GM12872 (cell line): Measurements from ENCODE around the gene MPG.

ENCODE experiments used
- TF ChIP-seq, protein P1 (sequence below): IDR thresholded peaks from 3 replicates; pipeline ENCODE4 v1.5.1; 2011; ENCODE audit warnings: low read depth, mild to moderate bottlenecking, low read length, moderate library complexity; ENCODE audit not compliant: insufficient read depth

Gene MPG

DNA sequence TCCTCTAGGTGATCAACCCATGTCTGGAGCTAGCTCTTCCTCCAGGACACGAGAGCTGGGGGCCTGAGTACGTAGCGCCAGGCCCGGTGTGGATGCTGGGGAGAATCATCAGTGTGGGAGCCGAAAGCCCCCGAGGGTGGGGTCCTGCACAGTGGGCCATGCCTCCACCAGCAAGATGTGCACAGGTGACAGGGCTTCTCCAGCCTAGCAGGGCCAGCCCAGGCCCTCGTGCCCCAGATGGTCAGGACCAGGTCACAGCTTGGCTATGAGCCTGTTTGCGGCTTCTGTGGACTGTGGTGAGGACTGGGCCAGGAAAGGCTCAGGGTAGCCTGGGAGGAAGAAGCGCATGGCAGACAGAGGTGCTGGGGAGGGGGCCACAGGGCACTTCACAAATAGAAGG lies 7.8 kb downstream of the MPG start:
- TF ChIP-seq, protein P1, sequence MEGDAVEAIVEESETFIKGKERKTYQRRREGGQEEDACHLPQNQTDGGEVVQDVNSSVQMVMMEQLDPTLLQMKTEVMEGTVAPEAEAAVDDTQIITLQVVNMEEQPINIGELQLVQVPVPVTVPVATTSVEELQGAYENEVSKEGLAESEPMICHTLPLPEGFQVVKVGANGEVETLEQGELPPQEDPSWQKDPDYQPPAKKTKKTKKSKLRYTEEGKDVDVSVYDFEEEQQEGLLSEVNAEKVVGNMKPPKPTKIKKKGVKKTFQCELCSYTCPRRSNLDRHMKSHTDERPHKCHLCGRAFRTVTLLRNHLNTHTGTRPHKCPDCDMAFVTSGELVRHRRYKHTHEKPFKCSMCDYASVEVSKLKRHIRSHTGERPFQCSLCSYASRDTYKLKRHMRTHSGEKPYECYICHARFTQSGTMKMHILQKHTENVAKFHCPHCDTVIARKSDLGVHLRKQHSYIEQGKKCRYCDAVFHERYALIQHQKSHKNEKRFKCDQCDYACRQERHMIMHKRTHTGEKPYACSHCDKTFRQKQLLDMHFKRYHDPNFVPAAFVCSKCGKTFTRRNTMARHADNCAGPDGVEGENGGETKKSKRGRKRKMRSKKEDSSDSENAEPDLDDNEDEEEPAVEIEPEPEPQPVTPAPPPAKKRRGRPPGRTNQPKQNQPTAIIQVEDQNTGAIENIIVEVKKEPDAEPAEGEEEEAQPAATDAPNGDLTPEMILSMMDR, result no peak

DNA sequence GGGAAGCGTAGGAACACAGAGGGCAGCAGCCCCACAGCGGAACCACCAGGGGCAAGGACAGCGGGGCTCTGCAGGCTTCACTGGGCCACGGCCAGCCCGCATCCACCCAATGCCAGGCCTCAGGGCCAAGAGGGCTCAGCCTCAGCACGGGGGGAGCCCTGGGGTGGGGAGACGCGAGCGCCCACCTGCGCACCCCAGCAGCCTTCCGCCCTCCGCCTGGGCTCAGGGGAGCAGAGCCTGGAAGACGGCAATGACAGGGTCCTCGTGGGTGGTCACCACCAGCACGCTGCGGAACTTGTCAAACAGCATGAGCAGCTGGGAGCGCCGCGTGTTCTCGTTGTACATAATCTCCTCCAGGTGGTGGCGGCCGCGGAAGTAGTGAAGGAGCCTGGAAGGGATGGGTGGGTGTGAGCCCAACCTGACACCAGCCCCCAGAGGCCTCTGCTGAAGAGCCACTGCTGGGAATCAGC lies 8.5 kb downstream of the MPG start:
- TF ChIP-seq, protein P1, result no peak

DNA sequence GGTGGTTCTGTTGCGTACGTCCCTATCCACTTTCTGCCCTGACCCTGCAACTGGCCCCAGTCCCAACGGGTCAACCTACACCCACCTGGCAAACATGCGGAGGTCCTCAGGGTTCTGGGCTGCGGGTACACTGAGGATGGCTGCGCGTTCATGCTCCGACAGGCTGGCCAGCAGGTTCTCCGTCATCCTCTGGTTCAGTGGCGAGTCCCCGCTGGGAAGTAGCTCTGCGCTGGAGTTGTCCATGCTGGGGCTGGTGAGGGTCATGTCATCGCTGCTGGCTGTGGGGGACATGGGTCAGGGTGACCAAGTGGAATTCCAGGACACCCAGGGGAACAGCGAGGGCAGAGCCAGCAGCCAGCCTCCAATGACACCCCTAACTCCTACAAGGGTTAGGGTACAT lies 10.6 kb downstream of the MPG start:
- TF ChIP-seq, protein P1, result no peak

DNA sequence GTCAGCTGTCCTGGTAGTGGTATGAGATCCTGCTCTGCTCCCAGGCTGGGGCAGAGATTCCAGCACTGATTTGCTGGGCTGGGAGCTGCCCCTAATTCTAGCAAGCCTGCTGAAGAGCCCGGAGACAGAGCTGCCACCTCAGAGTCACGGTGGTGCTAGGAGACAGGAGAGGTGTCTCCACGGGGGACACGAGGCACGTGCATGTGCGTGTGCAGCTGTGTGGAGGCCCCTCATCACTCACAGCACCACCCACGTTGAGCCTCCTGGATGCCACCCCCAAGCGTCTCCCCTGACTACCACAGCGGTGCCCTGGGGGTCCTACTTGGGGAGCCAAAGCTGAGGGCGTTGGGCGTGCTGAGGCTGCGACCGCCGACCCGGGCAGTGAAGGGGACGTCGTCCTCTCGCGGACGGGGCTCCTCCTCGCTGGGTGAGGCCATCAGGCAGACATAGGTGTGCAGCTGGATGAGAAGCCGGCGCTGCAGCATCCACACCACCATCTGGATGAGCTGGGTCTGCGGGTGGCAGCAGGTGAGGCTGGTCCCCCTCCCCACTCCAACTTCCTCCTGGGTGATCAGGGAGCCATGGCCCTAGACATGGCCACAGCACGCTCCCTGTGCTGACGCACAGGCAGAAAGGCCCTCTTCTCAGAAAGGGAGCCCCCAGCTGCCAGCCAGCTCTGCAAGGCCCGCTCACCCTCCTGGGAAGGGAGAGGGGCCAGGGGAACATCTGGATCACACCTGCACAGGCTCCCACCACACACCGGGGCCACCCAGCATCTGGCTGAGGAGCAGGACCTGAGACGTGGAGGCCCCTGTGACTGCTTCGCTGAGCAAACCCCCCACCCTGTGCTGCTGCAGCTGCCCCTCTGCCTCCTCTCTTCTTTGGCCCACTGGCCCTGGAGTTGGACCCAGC lies 11.6 kb downstream of the MPG start:
- TF ChIP-seq, protein P1, result no peak

DNA sequence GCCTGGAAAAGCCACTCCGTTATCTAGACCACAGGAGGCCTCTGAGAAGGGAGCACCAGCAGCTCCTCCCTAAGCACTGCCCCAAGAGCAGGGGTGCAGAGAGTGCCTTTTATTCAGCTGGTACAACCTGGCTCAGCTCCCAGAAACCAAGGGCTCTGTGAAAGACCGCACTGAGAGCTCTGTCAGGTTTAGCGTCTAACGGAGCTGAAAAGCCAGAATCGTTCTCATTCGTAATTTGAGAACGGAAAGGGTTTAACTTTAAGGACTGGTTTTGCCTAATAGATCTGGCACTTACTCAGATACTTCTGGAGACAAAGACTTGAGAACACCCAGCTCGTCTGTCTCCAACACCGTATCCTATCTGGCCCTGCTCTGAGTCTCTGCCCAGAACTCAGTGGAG lies 13.5 kb downstream of the MPG start:
- TF ChIP-seq, protein P1, result no peak

DNA sequence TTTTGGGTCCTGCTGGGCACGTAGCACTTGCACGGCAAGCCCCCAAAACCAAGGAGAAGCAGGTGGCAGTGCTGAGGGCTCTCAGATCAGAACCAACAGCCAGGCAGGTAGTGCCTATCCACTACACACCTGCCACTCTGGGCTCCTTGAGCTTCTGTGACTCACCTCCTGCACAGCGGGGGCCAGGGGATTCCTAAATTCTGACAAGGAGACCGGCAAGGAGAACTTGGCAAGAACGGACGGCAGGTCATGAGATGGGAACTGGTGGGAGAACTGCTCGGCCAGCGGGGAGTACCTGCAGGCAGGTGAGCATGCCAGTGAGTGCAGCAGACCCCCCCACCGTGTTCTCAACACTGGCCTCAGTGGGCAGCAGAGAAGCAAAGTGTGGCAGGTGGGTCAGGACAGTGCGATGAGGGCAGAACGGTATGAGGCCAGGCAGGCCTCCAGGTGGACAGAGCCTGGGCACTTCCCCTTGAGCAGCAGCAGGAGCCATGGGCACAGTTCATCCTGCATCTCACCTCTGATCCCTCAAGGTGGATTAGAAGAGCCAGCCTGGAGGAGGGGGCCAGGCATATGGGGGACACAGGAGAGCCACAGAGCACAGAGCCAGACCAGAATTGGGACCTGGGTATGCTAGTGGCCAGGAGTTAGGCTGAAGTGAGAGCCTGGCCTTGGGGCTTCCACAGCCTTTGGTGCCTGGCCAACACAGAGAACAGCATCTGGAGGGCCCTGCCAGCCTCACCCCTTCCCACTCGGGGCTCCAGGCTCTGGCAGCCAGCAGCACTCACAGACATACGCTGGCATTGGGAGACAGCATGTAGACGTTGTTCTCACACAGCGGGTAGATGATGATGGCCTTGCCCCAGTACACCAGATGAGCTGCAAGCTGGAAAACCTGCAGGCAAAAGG lies 14.7 kb downstream of the MPG start:
- TF ChIP-seq, protein P1, result no peak

DNA sequence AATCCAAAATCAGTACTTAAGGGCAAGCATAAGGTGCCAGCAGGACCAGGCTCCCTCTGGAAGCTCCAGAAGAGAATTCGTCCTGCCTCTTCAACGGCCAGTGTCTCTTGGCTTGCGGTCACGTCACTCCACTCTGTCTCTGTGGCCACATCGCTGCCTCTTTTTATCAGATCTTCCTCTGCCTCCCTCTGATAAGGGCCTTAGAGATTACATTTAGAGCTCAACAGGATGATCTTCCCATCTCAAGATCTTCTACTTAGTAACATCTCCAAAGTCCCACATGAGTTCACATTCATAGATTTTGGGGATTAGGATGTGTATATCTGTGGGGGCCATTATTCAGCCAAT lies 16.9 kb downstream of the MPG start:
- TF ChIP-seq, protein P1, result no peak
